ENCODE measurements around the gene ZNF136. TPM values are rescaled to one million over a fixed set of nuclear protein-coding genes. Genes with fewer than 3 reads are reported as not detected.

The ZNF136 gene
- total RNA-seq, 2 experiments from 2014 or later = 14.5 to 17.4 TPM

GRCh38 chr19:12199757-12200419, 37.0 kb downstream of the ZNF136 start:
- no peaks in the 10 kb centered on the region for H3K27me3 Mint-ChIP-seq
- CTCF ChIA-PET = no interaction called here
- no peak for DNase-seq
- peaks cover 31% of the 10 kb centered on the region for H3K4me1 Mint-ChIP-seq
- peaks cover 29% of the 10 kb centered on the region for H3K36me3 Mint-ChIP-seq (ENCODE audit: low read depth)
- no peak overlapping the region for H3K4me3 Mint-ChIP-seq
- H3K9me3 Mint-ChIP-seq = peaks cover 32% of the 10 kb centered on the region
- POLR2A ChIA-PET = no interaction called here
- H3K27ac Mint-ChIP-seq = peak overlapping the region; percentile 5

DNA sequence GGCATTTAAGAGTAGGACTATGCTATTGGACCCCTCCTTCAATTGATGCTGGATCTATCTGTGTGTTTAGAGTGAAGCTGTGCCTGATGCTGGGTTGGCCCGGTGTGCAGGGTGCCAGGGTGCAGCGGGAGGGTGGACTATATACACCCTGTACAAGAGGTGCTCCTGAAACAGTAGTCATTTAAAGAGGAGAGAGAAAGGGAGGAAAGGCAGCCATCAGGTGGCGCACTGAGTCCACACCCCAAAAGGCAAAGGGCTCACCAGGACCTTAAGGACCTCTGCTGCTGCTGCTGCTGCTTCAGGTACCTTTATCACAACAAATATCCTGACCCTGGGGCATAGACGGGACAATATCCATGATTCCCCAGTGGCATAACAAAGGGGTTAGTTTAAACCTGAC, 39.4 kb downstream of the ZNF136 start:
- peaks cover 33% of the 10 kb centered on the region for H3K36me3 Mint-ChIP-seq (ENCODE audit: low read depth)
- DNase-seq = peak; percentile 61
- peaks cover 42% of the 10 kb centered on the region for H3K9me3 Mint-ChIP-seq
- H3K27me3 Mint-ChIP-seq = no peaks in the 10 kb centered on the region
- peaks cover 24% of the 10 kb centered on the region for H3K4me1 Mint-ChIP-seq
- POLR2A ChIA-PET = no interaction called here
- no peak overlapping the region for H3K4me3 Mint-ChIP-seq
- CTCF ChIA-PET = interaction anchor here (0.5 kb wide), 1 partner anchor 130 kb away, joined by 4 read pairs; no protein-coding TSS in a partner anchor
- no peak overlapping the region for H3K27ac Mint-ChIP-seq

- peaks cover 32% of the 10 kb centered on the region for H3K36me3 Mint-ChIP-seq (ENCODE audit: low read depth)
- no peak overlapping the region for H3K27ac Mint-ChIP-seq
- ChIA-PET CTCF (no interaction called here), POLR2A (no interaction called here)
- peaks cover 13% of the 10 kb centered on the region for H3K4me1 Mint-ChIP-seq
- DNase-seq = no peak
- H3K9me3 Mint-ChIP-seq = peaks cover 50% of the 10 kb centered on the region
- H3K4me3 Mint-ChIP-seq = no peak overlapping the region
- no peaks in the 10 kb centered on the region for H3K27me3 Mint-ChIP-seq
These were observed 42.4 kb downstream of the ZNF136 start for GRCh38 chr19:12205296-12205695.

DNA sequence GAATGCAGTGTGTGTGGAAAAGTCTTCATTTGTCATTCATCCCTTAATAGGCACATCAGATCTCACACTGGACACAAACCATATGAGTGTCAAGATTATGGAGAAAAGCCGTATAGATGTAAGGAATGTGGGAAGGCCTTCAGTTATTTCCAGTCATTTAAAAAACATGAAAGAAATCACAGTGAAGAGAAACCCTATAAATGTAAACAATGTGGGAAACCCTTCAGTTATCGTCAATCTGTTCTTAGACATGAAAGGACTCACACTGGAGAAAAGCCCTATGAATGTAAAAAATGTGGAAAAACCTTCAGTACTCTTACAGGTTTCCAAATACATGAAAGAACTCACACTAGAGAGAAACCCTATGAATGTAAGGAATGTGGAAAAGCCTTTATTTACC, 45.3 kb downstream of the ZNF136 start:
- no peak for DNase-seq
- Mint-ChIP-seq H3K4me3 (no peak overlapping the region), H3K27me3 (no peaks in the 10 kb centered on the region), H3K36me3 (ENCODE audit: low read depth) (peaks cover 30% of the 10 kb centered on the region), H3K27ac (no peak overlapping the region), H3K9me3 (peaks cover 53% of the 10 kb centered on the region), H3K4me1 (no peaks in the 10 kb centered on the region)
- CTCF ChIA-PET = no interaction called here
- POLR2A ChIA-PET = no interaction called here

DNA sequence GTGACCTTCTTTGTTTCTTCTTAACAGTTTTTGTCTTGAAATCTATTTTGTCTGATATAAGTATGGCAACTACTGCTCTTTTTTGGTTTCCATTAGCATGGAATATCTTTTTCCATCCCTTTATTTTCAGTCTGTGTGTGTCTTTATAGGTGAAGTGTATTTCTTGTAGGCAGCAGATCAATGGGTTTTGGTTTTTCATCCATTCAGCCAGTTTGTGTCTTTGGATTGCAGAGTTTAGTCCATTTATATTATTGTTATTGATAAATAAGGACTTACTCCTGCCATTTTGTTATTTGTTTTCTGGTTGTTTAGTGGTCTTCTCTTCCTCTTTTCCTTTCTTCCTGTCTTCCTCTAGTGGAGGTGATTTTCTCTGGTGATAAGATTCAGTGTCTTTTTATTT, 54.4 kb downstream of the ZNF136 start:
- peaks cover 34% of the 10 kb centered on the region for H3K36me3 Mint-ChIP-seq (ENCODE audit: low read depth)
- DNase-seq = no peak
- no peak overlapping the region for H3K27ac Mint-ChIP-seq
- H3K4me1 Mint-ChIP-seq = no peaks in the 10 kb centered on the region
- ChIA-PET CTCF (no interaction called here), POLR2A (no interaction called here)
- H3K9me3 Mint-ChIP-seq = peaks cover 69% of the 10 kb centered on the region
- no peak overlapping the region for H3K4me3 Mint-ChIP-seq
- no peaks in the 10 kb centered on the region for H3K27me3 Mint-ChIP-seq

GRCh38 chr19:12222980-12223630, 60.2 kb downstream of the ZNF136 start:
- no peak overlapping the region for H3K27ac Mint-ChIP-seq
- POLR2A ChIA-PET = no interaction called here

DNA sequence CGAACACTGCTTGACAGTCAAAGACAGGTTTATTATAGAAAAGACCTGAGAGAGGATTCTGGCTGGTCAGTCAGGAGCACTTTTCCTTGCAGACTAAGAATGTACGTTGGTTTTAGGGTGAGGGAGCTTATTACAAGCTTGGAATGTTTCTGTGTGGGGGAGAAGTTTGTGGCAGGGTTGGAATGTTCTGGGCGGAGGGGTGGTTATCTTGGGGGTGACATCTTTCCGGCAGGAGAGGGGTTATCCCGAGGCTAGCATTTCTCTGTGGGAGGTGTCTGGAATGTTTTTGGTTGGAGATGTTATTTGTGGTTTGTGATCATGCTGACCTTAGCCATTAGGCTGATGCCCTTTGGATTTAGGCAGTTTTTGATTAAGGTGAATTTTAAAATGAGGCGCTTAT, 61.8 kb downstream of the ZNF136 start:
- no peaks in the 10 kb centered on the region for H3K4me1 Mint-ChIP-seq
- peaks cover 9% of the 10 kb centered on the region for H3K36me3 Mint-ChIP-seq (ENCODE audit: low read depth)
- ChIA-PET CTCF (interaction anchor here (1.6 kb wide), 1 partner anchor 301 kb away, joined by 3 read pairs; no protein-coding TSS in a partner anchor), POLR2A (no interaction called here)
- peaks cover 39% of the 10 kb centered on the region for H3K9me3 Mint-ChIP-seq
- DNase-seq = no peak
- no peaks in the 10 kb centered on the region for H3K27me3 Mint-ChIP-seq
- H3K4me3 Mint-ChIP-seq = no peak overlapping the region
- H3K27ac Mint-ChIP-seq = no peak overlapping the region

More at GRCh38 chr19:12222980-12223630, 60.2 kb downstream of the ZNF136 start:
- Mint-ChIP-seq H3K27me3 (no peaks in the 10 kb centered on the region), H3K4me1 (no peaks in the 10 kb centered on the region), H3K4me3 (no peak overlapping the region), H3K9me3 (peaks cover 42% of the 10 kb centered on the region), H3K36me3 (ENCODE audit: low read depth) (peaks cover 18% of the 10 kb centered on the region)
- DNase-seq = no peak
- CTCF ChIA-PET = no interaction called here

DNA sequence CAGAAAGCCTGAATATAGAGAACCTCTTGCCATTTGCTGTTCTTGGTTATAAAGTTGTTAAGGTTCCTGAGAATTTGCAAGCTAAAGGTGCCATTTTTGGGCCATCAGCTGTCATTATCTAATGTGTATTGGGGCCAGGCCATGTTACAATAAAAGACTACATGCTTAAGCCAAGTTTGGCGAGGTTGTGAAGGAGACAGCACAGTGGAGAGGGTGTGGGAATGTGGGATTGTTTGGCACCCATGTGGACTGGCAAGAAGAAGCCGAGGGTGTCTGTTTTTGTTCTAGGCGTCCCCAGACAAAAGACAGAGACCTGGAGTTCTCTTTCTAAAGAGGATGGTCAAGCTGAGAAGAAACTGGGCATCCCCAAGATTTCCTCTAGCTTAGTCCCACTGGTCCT, 67.1 kb downstream of the ZNF136 start:
- DNase-seq = no peak
- CTCF ChIA-PET = no interaction called here
- H3K4me3 Mint-ChIP-seq = no peak overlapping the region
- H3K27me3 Mint-ChIP-seq = no peaks in the 10 kb centered on the region
- H3K9me3 Mint-ChIP-seq = peaks cover 57% of the 10 kb centered on the region
- no peaks in the 10 kb centered on the region for H3K4me1 Mint-ChIP-seq
- peaks cover 15% of the 10 kb centered on the region for H3K36me3 Mint-ChIP-seq (ENCODE audit: low read depth)
- POLR2A ChIA-PET = no interaction called here
- H3K27ac Mint-ChIP-seq = no peak overlapping the region

DNA sequence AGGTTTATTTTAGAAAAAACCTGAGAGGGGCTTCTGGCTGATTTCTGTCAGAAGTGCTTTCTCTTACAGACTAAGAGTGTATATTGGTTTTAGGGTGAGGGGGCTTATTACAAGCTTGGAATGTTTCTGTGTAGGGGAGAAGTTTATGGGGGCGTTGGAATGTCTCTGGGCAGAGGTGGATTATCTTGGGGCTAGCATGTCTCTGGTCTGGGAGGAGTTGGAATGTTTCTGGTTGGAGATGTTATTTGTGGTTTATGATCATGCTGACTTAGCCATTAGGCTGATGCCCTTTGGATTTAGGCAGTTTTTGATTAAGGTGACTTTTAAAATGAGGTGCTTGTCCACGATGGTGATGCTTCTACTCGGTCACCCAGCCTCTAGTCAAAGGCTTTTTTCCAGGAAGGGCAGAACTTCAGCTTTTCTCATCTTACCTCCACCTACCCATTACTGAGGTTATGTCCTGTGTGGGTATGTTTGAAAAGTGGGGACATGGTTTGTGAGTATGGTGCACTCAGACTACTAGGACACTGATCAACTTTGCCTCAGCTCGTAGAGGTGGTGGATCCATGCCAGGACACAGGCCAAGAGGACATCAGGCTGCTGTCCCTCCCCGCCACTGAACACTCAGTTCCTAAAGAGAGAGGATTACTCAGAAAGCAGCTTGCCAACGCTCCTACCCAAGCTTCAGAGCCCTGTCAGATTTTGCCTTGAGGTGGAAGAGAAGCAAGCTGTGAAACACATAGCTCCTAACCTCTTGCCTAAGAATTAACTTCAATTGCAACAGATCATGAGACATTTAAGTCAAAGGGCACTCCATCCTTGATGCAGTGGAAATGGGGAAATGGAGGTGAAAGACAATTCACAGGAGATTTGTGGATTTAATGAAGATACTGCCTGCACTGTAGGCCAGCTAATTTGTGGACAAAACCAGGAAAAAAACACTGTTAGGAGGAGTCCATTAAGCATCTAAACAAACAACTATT, 68.1 kb downstream of the ZNF136 start:
- H3K27me3 Mint-ChIP-seq = no peaks in the 10 kb centered on the region
- no peak for DNase-seq
- peaks cover 19% of the 10 kb centered on the region for H3K36me3 Mint-ChIP-seq (ENCODE audit: low read depth)
- POLR2A ChIA-PET = no interaction called here
- no peaks in the 10 kb centered on the region for H3K4me1 Mint-ChIP-seq
- CTCF ChIA-PET = no interaction called here
- no peak overlapping the region for H3K4me3 Mint-ChIP-seq
- peaks cover 59% of the 10 kb centered on the region for H3K9me3 Mint-ChIP-seq
- H3K27ac Mint-ChIP-seq = no peak overlapping the region

DNA sequence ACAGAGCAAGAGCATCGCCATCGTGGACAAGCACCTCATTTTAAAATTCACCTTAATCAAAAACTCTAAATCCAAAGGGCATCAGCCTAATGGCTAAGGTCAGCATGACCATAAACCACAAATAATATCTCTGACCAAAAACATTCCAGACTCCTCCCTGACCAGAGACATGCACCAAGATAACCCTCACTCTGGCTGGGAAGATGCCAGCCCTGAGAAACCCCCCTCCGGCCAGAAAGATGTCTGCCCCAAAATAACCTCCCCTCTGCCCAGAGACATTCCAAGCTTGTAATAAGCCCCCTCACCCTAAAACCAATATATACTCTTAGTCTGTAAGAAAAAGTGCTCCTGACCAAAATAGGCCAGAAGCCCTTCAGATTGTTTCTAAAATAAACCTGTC, 70.1 kb downstream of the ZNF136 start:
- H3K27me3 Mint-ChIP-seq = no peaks in the 10 kb centered on the region
- peaks cover 29% of the 10 kb centered on the region for H3K36me3 Mint-ChIP-seq (ENCODE audit: low read depth)
- H3K4me1 Mint-ChIP-seq = no peaks in the 10 kb centered on the region

DNA sequence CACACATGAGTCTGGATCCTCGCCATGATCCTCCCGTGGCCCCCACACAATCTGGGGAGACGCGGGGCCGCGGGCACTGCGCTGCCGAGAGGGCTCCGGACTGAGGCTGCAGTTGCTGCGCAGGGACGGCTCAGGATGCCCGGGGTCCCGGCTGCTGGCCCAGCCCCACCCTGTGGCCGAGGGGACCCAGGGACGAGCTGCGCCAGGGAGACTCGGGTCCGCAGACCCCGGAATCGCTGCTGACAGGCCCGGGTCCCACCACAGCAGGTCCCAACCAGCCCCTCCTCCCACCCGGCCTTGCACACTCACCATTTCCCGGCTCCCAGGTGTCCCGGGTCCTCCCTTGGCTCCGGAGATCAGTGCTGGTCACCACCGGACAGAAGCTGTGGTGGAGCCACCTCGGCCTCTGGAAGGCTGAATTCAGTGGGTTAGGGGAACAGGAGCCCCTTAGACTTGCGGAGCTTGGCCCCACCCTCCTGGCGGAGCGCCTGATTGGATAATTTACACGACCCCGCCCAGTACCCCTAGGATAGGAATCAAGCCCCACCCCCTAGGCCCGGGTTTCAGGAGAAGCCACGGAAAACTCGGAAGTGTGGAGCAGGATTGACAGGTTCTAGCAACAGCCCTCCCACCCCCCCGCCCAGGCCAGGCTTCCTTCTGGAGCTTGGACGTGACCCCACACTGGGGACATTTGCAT, 74.4 kb downstream of the ZNF136 start:
- Mint-ChIP-seq H3K36me3 (ENCODE audit: low read depth) (peaks cover 22% of the 10 kb centered on the region), H3K4me1 (no peaks in the 10 kb centered on the region), H3K27ac (no peak overlapping the region), H3K9me3 (peaks cover 42% of the 10 kb centered on the region), H3K27me3 (no peaks in the 10 kb centered on the region), H3K4me3 (no peak overlapping the region)
- CTCF ChIA-PET = no interaction called here
- no peak for DNase-seq
- POLR2A ChIA-PET = no interaction called here

More for the DNA sequence above, 70.1 kb downstream of the ZNF136 start:
- H3K27ac Mint-ChIP-seq = no peak overlapping the region
- DNase-seq = no peak
- ChIA-PET POLR2A (no interaction called here), CTCF (no interaction called here)
- no peak overlapping the region for H3K4me3 Mint-ChIP-seq
- peaks cover 63% of the 10 kb centered on the region for H3K9me3 Mint-ChIP-seq

All from activated CD4-positive, alpha-beta T cell treated with anti-CD3 and anti-CD28 coated beads, Interleukin-2, amount 10 ng/mL, durations not matched to agents 7 days and 5 days (primary cell).